Activated CD8-positive, alpha-beta memory T cell treated with anti-CD3 and anti-CD28 coated beads for 48 hours (primary cell): Measurements from ENCODE around the gene TEX44.
"Not testable (repeated sequence)": the region's sequence is repeated elsewhere in the genome, so short reads cannot be mapped to it uniquely, and the experiment has no call there.

Experiments used
- DNase-seq, 3 experiments: peaks; one replicate each; pipeline ENCODE4 v3.0.0-alpha.2; 2020; ENCODE audit warnings: low read depth in 2 of 3, low spot score in 2 of 3

TEX44 gene

DNA sequence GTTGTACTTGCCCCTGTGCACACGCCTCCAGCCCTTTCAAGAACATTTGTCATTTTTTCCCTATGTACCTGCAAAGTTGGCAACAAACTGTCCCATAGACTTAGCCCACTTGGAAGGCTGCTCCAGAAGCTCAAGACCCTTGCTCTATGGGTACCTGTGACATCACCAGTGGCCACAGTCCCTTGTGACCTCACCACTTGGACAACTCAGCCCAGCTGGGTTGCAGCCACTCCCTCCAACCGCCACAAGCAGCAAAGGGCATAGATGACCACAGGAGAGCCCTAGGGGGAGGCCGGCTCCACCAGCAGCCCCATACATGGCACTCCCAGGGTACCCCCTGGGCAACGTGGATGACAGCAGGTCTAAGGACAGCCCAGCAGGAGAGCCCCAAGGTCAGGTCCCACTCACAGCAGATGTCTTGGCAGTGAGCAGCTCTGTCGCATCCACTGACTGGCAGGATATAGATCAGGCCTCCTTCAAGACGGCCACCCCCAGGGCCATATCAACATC lies at the start of gene TEX44:
Gene TEX44, plus strand, starts transcription at position 229 of the 510 bp plus-strand sequence. Its CDS starts 88 bp downstream, at position 317.
- no peak for DNase-seq

DNA sequence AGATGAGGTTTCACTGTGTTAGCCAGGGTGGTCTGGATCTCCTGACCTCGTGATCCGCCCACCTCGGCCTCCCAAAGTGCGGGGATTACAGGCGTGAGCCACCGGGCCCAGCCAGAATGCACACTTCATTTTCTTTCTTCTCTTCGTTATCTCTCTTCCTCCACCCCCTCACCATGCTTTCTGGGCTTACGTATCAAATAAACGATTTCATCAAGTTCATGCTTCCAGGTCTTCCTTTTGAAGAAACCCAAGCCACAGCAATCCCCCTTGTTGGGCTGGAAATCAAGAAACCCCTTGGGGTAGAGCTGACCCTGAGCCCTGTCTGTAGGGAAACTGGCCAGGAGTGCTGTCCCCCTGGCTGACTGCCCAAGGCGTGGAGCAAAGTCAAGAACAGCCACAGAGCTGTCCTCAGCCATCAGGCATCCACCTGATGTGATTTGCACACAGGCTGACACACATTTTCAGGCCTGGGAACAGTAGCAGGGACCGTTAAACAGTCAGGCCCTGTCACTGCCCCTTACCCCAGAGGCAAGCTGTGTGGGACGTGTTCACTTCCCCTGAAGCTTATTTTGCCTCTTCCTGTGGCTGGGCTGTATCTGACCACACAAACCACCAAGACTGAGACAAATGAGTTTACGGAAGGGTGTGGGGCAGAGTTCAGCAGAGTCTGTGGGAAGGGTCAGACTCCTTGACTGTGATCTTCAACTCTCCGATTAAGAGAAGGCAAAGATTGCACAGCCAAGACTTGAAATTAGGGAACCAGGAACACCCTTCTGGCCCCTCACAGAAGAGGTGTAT lies 47.4 kb upstream of the TEX44 start:
- DNase-seq: peak; percentile 33 to 54 (median 51)

DNA sequence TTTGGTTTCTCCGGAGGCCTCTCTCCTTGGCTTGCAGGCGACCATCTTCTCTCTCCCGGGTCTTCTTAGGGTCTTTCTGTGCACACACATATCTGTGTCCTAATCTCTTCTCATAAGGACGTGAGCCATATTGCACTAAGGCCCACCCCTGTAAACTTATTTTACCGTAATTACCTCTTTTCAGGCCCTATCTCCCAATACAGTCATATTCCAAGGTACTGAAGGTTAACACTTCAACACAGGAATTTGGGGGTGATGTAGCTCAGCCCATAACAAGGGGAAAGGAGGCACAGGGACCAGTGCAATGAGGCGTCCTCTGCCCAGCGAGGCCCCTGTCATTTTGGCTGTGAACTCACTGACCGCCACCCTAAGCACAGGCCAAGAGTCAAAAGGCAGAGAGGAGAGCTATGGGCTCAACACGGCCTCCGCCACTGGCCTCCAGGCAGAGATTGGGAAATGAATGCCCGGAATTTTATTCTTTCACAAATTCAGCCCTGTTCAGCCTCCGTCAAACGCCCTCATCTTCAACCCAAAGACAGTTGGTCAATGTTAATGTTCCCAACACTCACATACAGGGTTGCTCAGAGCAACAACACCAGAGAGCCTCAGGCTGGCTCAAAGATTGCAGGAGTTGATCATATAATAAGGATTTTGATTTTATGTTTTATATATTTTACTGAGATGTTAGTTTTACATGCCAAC lies 46.5 kb upstream of the TEX44 start:
- no peak for DNase-seq

DNA sequence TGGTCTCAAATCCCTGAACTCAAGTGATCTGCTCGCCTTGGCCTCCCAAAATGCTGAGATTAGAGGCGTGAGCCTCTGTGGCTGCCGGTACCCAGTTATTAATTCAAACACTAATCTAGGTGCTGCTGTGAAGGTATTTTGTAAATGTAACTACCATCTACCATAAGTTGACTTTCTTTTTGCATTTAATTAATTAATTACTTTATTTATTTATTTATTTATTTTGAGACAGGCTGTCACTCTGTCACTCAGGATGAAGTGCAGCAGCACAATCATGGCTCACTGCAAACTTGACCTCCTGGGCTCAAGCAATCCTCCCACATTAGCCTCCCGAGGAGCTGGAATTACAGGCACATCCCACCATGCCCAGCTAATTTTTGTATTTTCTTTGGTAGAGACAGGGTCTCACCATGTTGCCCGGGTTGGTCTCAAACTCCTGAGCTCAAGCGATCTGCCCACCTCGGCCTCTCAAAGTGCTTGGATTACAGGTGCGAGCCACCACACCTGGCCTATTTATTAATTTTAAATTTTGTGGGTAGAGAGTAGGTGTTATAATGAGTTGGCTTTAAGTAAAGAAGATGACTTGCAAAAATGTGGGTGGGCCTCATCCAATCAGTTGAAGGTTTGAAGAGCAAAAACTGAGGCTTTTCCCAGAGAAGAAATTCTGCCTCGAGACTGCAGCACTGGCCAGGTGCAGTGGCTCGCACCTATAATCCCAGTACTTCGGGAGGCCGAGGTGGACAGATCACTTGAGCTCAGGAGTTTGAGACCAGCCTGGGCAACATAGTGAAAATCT lies 45.2 kb upstream of the TEX44 start:
- no peak for DNase-seq

DNA sequence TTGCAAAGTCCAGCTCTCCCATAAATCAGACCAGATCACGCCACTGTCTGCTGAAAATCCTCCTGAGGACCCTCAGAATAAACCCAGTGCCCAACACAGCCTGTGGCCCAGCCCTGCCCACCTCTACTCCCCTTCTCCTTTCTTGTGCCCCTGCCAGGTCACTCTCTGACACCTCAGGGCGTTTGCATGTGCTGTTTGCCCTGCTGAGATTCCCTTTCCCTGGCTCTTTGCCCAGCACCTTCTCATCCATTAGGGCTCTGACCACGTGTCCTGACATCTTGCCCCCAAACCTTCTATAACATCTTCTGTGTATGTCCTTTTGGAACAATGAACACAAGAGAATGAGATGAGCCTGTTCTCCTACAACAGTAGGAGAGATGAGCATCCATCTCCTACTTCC lies 43.9 kb upstream of the TEX44 start:
- no peak for DNase-seq

DNA sequence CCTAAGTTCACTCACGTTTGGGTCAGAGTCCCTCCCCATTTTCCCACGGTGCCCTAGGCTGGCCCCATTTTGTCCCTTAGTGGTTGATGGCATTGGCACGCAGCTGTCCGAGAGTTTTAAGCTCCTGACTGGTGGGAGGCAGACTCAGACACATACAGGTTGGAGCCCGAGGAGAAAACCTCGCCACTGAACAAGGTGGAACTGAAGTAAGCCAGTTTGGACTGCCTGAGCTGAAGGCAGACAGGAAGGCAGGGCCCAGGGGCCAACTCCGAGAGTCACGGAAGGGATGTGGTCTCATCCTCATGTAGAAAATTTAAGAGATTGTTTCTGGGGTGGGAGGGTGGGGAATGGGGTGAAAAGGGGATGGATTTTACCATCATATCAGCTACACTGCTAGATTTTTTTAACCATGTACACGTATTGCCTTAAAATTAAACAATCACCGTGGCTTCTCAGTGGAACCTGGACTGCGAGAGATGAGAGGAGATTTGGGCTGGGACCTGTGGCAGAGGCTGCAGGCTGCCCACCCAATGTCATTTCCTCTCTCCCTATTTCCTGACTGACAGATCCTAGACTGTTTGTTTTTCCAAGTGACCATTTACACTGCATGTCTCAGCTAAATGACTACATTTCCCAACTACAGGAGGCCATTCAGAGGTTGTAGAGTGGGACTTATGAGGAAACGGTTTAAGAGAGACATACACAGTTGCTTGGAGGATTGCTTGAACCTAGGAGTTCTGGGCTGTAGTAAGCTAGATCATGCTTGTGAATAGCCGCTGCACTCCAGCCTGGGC lies 43.0 kb upstream of the TEX44 start:
- DNase-seq: no peak

DNA sequence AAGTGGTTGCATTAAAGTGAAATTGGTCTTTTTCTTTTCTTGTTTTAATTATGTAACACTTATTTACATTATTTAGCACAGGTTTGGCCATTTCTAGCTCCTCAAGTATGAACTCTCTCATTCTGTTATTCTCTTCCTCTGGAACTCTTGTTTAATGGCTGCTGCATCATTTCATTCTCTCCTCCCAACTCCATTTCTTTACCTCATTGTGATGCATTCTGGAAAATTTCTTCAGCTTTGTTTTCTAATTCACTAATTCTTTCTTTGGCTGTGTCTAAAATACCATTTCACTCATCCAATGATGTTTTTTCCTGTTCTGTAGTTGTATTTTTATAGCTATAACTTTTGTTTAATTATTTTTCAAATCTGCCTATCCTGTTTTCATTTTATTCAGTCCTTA lies 39.9 kb upstream of the TEX44 start:
- no peak for DNase-seq

DNA sequence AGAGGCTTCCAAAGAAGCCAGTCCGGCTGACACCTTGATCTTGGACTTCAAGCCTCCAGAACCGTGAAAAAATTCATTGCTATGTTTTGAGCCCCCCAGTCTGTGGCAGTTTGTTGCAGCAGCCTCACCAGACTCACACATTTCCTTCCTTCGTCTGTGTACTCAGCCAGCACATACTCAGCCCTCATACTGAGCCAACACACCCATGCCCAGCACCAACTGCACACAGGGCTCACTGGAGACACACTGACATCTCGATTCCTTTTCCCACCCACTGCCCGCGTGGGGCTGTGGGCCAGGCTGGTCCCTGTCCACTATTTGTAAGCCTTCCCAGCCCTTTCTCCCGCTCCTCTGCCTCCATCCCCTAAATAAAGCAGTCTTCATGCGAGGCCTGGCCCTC lies 38.3 kb upstream of the TEX44 start:
- no peak for DNase-seq

DNA sequence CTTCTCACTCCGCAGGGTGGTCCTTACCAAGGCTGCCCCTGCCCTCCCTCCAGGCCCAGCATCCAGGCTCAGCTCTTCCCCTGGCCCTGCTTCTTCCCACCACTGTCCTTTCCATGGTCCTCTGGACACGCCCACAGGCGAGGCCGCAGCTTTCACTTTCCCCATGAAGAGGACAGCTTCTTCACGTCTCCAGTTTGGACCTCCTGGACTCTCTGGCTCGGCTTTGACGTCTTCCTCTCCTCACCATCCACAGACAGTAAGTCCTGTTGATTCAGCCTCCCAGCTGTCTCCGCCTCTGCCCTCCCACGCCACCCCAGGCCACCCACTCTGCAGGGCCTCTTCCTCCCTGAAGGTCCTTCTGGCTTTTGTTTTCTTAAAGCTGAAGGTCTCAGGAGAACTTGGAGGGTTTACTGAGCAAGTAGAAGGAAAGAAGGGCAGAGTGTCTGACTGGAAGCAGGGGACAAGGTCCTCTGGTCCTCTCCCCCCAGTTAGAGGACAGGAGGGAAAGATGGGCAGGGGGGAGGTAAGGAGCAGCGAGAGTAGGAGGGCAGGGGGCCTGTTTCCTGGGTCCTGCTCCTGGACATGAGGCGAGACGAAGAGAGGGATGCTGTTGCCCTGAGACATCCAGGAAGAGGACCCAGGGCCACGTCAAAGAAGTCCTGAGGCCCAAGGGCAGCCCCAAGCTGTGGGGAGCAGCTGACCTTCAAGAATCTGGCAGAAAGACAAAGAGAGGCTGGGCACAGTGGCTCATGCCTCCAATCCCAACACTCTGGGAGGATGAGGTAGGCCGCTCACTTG lies 37.7 kb upstream of the TEX44 start:
- no peak for DNase-seq

DNA sequence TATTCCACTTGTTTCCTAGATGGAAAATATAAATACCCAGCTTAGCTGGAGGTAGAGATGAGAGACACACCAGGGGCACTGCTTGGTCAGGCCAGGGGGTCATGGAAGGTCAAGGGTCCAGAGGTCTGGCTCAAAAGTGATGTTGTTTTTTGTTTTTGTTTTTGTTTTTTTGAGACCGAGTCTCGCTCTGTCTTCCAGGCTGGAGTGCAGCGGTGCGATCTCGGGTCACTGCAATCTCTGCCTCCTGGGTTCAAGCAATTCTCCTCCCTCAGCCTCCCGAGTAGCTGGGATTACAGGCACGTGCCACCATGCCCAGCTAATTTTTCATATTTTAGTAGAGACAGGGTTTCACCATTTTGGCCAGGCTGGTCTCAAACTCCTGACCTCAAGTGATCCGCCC lies 36.2 kb upstream of the TEX44 start:
- DNase-seq: not testable (repeated sequence)

DNA sequence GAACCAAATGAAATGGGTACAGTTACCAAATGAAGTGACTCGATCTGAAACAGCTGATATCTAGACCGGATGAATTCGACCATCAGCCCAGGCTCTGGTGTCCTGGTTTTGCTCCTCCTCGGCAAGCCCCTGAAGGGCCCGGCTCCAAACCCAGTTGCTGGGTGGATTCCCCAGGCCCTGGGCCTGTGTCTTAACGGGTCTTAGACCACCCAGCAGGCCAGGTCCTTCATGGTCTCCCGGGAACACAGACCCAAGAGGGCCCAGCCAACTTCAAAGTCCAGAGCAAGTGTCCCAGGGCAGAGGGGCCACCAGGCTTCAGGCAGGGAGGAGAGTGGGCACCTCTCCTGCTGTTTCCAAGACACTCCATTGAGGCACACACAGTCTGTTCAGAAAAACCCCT lies 35.7 kb upstream of the TEX44 start:
- DNase-seq: no peak

DNA sequence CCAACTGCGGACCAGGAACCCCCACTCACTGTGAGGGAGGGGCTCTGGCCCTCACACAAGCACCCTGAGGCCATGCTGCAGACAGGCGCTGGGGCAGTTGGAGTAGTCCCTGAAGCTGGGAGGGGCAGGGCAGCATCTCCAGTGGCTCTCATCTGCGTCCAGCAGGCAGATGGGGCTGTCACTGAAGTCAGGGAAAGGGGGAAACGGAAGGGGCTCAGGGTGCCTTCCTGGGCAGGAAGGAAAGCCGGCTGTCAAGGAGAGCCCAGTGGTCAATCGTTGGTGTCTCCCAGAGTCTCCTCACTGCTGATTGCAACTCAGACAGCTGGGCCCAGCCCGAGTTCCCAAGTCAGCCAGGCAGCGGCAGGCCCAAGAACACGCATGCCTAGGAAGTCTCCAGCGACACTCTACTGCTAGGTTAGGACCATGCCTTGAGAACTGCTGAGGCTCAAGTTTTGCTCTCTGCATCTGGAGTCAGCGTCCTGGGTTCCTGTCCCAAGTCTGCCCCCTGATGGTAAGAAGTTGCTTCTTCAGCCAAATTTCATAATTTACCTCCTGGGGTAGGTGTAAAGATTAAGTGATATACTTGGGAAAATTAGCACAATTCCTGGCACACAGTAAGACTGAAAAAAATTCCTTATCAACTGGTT lies 35.0 kb upstream of the TEX44 start:
- peak in 2 of 3 experiments; percentile 17 to 19 for DNase-seq

DNA sequence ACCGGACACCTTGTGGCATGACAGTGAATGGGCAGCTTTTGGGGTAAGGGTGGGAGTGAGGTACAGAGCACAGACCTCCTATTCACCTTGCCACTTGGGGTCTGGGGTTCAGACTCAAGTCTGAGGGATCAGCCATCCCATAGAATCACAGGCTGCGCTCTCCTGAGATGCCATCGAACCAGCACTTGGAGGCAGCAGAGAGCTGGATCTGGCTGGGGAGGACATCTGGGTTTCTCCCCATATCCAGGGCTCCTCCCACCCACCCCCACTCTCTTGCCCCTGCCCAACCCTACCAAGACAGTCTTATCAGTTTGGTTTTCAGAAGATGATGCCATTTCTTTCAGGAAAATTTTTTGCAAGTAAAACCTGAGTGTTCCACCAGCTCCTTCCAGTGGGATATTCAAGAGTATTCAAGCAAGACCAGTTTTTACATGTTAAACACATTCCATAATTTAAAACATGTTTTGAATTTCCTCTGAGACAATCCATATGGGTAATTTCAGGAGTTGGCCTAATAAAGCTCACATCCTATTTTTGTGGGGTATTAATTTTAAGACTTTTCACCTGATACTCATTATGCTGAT lies 29.2 kb upstream of the TEX44 start:
- DNase-seq: no peak

DNA sequence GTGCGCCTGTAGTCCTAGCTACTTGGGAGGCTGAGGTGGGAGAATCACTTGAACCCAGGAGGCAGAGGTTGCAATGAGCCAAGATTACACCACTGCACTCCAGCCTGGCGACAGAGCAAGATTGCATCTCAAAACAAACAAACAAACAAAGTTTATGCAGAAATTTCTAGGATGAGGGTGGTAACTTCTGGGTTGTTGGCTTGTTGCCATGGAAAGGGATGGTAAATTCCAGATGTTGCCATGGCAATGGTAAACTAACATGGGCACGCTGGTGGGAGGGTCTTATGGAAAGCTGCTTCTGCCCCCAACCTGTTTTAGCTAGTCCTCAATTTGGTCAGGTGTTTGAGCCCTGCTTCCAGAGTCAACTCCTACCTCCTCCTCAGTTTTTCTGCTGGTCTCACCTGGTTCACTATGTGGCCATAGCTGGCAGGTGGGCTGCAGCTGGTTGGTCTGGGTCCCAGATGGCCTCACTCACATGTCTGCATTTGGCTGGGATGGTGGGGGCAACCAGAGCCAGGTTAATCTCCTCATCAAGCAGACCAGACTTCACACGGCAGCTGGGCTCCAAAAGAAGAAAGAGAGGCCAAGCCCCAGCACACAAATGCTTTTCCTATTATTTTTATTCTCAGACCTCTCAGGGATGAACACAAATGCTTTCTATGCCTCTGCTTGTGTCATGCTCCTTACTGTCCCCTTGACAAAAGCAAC lies 26.6 kb upstream of the TEX44 start:
- DNase-seq: no peak

DNA sequence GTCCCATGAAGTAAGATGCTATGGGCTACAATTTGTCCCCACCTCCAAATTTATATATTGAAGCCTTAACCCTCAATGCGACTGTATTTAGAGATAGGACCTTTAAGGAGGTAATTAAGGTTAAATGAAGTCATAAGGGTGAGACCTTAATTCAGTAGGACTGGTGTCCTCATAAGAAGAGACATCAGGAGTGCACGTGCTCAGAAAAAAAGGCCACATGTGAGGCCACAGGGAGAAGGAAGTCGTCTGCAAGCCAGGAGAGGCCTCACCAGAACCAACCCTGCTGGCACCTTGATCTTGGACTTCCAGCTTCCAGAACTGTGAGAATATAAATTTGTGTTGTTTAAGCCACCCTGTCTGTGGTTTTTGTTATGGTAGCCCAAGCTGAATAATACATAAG lies 25.5 kb upstream of the TEX44 start:
- no peak for DNase-seq

DNA sequence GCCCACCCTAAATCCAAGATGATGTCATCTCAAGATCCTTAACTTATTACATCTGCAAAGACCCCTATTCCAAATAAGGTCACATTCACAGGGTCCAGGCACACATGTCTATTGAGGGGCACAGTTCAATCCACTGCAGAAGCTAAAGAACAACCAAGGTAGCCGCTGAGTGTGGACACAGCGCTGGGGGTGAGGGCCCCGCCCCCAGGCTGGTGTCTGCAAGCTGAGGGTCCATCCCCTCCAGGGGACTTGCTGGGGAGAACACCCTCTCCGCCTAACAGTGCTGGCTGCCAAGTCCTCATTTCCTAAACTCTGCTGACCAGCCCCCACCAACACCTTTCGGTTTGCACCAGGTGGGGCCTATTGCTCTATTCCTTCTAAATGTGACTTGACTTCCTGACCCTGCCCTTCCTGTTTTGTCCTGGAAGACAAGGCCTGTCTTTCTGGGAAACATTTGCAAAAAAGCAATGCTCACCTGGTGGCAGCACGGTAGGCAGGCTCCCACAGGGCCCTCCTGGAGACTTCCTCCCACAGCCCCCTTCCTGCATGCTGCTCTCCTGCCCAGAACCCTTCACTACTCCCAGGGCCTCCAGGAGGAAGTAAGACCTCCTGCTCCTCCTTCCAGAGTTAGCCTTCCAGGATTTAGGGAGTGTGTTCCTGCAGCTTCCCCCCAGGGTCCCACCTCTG lies 24.4 kb upstream of the TEX44 start:
- no peak for DNase-seq

DNA sequence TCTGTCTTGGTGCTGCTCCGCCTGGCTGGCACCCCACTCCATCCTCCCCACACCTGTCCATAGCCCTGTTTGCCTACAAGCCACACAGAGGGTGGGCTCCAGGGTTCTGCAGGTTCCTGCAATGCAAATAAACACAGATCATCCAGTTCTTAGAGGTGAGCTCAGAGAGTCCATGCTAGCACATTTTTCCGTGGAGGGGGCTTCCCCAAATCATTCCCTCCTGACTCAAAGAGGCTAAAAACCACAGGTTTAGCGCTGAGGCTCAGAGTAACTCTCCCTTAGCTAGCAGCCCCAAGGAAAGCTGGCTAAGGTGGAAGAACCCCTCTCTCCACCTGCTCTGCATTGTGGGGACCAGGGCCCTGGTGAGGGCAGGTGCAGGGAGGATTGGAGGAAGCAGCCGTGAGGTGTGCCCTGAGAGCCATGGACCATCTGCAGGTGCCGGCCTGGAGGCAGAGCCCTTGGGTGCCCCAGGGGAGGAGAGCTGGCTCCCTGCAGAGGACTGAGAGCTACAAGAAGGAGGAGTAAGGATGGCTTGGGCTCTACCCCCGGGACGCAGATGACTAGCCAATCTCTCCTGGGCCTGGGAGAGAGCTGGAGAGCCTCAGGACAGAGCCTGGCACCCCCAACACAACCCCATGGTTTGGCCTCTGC lies 23.8 kb upstream of the TEX44 start:
- no peak for DNase-seq
